ENCODE measurements around the gene TECR. TPM values are rescaled to one million over a fixed set of nuclear protein-coding genes. Genes with fewer than 3 reads are reported as not detected.
A peak's percentile ranks its signal among the peaks of the same experiment; 100 is the strongest.

The TECR gene
- total and polyA plus RNA-seq, 2 of the 4 experiments (the other 2 are of a cell fraction) = 46.2 to 81.2 TPM

- Histone ChIP-seq H3K4me2 (ENCODE audit: low read depth, low read length) (no peak overlapping the region), H3K14ac (replicated peaks; ENCODE audit: low read depth, low read length) (no peak overlapping the region), H2AK9ac (replicated peaks; ENCODE audit: low read depth, low read length, poor library complexity) (no peak overlapping the region), H2BK120ac (ENCODE audit: low read depth, low read length) (no peak overlapping the region), H3K9me3 (ENCODE audit: control insufficient read depth, insufficient read depth, low read length) (no peaks in the 10 kb centered on the region), H4K5ac (ENCODE audit: low read depth, low read length) (no peak overlapping the region), H2AK5ac (ENCODE audit: low read depth, low read length) (no peak overlapping the region), H3K23ac (ENCODE audit: low read depth, low read length) (no peak overlapping the region), H3K36me3 (ENCODE audit: control insufficient read depth, insufficient read depth, low read length) (no peaks in the 10 kb centered on the region), H4K8ac (ENCODE audit: low read depth in 2 of 2, low read length in 2 of 2) (no peak overlapping the region), H3K27ac (ENCODE audit: insufficient read depth, low read length) (no peak overlapping the region), H3K27me3 (ENCODE audit: control insufficient read depth, insufficient read depth, low read length) (no peaks in the 10 kb centered on the region), H2BK20ac (ENCODE audit: low read depth, low read length) (no peak overlapping the region), H2BK5ac (ENCODE audit: low read depth, low read length, poor library complexity, severe bottlenecking) (no peak overlapping the region), H3K4me1 (ENCODE audit: control insufficient read depth, insufficient read depth, low read length) (no peaks in the 10 kb centered on the region), H3K18ac (ENCODE audit: low read depth, low read length) (no peak overlapping the region), H3K9me1 (ENCODE audit: insufficient read depth, low read length) (no peaks in the 10 kb centered on the region), H3K56ac (ENCODE audit: extremely low read depth, insufficient read depth, low read length) (no peak overlapping the region), H2AFZ (replicated peaks; ENCODE audit: low read length, poor library complexity) (peak overlapping the region; percentile 41), H3K79me1 (ENCODE audit: low read depth in 1 of 2, low read length in 2 of 2) (no peaks in the 10 kb centered on the region), H4K91ac (ENCODE audit: insufficient read depth, low read depth, low read length) (no peak overlapping the region), H3K4me3 (ENCODE audit: insufficient read depth, low read depth, low read length) (no peak overlapping the region), H4K20me1 (ENCODE audit: insufficient read depth, low read length) (no peaks in the 10 kb centered on the region), H3K9ac (ENCODE audit: low read depth, low read length) (no peak overlapping the region), H3K4ac (ENCODE audit: low read depth, low read length) (no peak overlapping the region), H2BK15ac (ENCODE audit: low read depth, low read length) (no peak overlapping the region)
- intact Hi-C loops (cut with micrococcal nuclease) (no loop called here), dilution Hi-C loops (cut with HindIII; ENCODE audit: low sequenced_read_pairs, unreplicated experiment) (no loop called here), in situ Hi-C loops (cut with MboI; ENCODE audit: low sequenced_read_pairs) (loop anchor here (25.0 kb wide), 1 partner anchor 307 kb away; the partner anchor contains the start of gene OR7A17)
- TF ChIP-seq RFX5 (IDR thresholded peaks at IDR 0.05; ENCODE audit: low read depth, low read length) = no peak
- TF ChIP-seq, protein P1, sequence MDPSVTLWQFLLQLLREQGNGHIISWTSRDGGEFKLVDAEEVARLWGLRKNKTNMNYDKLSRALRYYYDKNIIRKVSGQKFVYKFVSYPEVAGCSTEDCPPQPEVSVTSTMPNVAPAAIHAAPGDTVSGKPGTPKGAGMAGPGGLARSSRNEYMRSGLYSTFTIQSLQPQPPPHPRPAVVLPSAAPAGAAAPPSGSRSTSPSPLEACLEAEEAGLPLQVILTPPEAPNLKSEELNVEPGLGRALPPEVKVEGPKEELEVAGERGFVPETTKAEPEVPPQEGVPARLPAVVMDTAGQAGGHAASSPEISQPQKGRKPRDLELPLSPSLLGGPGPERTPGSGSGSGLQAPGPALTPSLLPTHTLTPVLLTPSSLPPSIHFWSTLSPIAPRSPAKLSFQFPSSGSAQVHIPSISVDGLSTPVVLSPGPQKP (IDR thresholded peaks at IDR 0.05; ENCODE audit: borderline replicate concordance, low read depth, low read length) = no peak
- TF ChIP-seq, protein P2, sequence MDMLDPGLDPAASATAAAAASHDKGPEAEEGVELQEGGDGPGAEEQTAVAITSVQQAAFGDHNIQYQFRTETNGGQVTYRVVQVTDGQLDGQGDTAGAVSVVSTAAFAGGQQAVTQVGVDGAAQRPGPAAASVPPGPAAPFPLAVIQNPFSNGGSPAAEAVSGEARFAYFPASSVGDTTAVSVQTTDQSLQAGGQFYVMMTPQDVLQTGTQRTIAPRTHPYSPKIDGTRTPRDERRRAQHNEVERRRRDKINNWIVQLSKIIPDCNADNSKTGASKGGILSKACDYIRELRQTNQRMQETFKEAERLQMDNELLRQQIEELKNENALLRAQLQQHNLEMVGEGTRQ (IDR thresholded peaks at IDR 0.05; ENCODE audit: low read depth, low read length) = no peak
- TF ChIP-seq BHLHE40 (IDR thresholded peaks at IDR 0.05; ENCODE audit: low read depth, low read length) = no peak
- TF ChIP-seq, protein P3, sequence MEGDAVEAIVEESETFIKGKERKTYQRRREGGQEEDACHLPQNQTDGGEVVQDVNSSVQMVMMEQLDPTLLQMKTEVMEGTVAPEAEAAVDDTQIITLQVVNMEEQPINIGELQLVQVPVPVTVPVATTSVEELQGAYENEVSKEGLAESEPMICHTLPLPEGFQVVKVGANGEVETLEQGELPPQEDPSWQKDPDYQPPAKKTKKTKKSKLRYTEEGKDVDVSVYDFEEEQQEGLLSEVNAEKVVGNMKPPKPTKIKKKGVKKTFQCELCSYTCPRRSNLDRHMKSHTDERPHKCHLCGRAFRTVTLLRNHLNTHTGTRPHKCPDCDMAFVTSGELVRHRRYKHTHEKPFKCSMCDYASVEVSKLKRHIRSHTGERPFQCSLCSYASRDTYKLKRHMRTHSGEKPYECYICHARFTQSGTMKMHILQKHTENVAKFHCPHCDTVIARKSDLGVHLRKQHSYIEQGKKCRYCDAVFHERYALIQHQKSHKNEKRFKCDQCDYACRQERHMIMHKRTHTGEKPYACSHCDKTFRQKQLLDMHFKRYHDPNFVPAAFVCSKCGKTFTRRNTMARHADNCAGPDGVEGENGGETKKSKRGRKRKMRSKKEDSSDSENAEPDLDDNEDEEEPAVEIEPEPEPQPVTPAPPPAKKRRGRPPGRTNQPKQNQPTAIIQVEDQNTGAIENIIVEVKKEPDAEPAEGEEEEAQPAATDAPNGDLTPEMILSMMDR (conservative IDR thresholded peaks at IDR 0.05; ENCODE audit: low read depth, low read length) = no peak
- no peak for TF ChIP-seq CEBPB (IDR thresholded peaks at IDR 0.05; ENCODE audit: low read depth, low read length)
- TF ChIP-seq FOS (IDR thresholded peaks at IDR 0.05; ENCODE audit: low read depth, low read length) = no peak
- no peak for TF ChIP-seq MAZ (IDR thresholded peaks at IDR 0.05; ENCODE audit: borderline replicate concordance, low read depth, low read length)
- TF ChIP-seq CHD1 (IDR thresholded peaks at IDR 0.05; ENCODE audit: low read depth, low read length) = no peak
- no peak for TF ChIP-seq POLR2A (IDR thresholded peaks at IDR 0.05; ENCODE audit: low read depth, low read length)
- TF ChIP-seq SMC3 (IDR thresholded peaks at IDR 0.05; ENCODE audit: low read depth, low read length) = no peak
- TF ChIP-seq RCOR1 (IDR thresholded peaks at IDR 0.05; ENCODE audit: insufficient replicate concordance, low read length) = no peak
- TF ChIP-seq MXI1 (IDR thresholded peaks at IDR 0.05; ENCODE audit: borderline replicate concordance, low read depth, low read length) = no peak
- TF ChIP-seq MAFK (IDR thresholded peaks at IDR 0.05; ENCODE audit: low read depth, low read length) = no peak
- no peak for TF ChIP-seq RAD21 (IDR thresholded peaks at IDR 0.05; ENCODE audit: low read length)
- TF ChIP-seq NFE2L2 (IDR thresholded peaks at IDR 0.05; ENCODE audit: low read depth, low read length) = no peak
- CTCF ChIA-PET = no interaction called here
- ATAC-seq (ENCODE audit: low read depth) (no peak), DNase-seq (no peak)
- no CpG with 5 or more reads among the region's 6 CpGs for WGBS, 2 experiments (ENCODE audit: extremely low coverage in 2 of 2, insufficient read length in 1 of 2)
- BruUV-seq (replicated peaks) = no TSS peak
- POLR2A ChIA-PET (ENCODE audit: unreplicated experiment) = no interaction called here
Observed at GRCh38 chr19:14580623-14581237, 51.3 kb downstream of the TECR start.

All from IMR-90 (cell line).